Activated CD4-positive, alpha-beta T cell treated with anti-CD3 and anti-CD28 coated beads, Interleukin-2, amount 10 ng/mL, durations not matched to agents 24 days and 14 days (primary cell): ENCODE results near the gene GFM1. TPM values are rescaled to one million over a fixed set of nuclear protein-coding genes. Genes with fewer than 3 reads are reported as not detected.

Source experiments
- DNase-seq: peaks from one replicate; pipeline ENCODE4 v3.0.0; 2022
- H3K27ac Mint-ChIP-seq: one replicate; pipeline ENCODE4 v1.8.0; 2022; ENCODE audit warnings: mild to moderate bottlenecking, mixed read lengths
- H3K27me3 Mint-ChIP-seq: one replicate; pipeline ENCODE4 v1.8.0; 2022; ENCODE audit warnings: mixed read lengths
- H3K36me3 Mint-ChIP-seq: one replicate; pipeline ENCODE4 v1.8.0; 2022; ENCODE audit warnings: low read depth, mild to moderate bottlenecking, mixed read lengths
- H3K4me1 Mint-ChIP-seq: one replicate; pipeline ENCODE4 v1.8.0; 2021; ENCODE audit warnings: mixed read lengths
- H3K4me3 Mint-ChIP-seq: one replicate; pipeline ENCODE4 v1.8.0; 2022; ENCODE audit warnings: mild to moderate bottlenecking, moderate library complexity, mixed read lengths
- H3K9me3 Mint-ChIP-seq: one replicate; pipeline ENCODE4 v1.8.0; 2021; ENCODE audit warnings: mixed read lengths
- intact Hi-C: fragments of 100-400 bp; cut with micrococcal nuclease; formaldehyde crosslinking; loops from one replicate; pipeline ENCODE4 v1.15.1; 2023
- total RNA-seq: library from RNA; stranded (reverse); gene quantifications from 2 replicates; pipeline ENCODE4 v1.2.3, GENCODE V29; 2022

GFM1 gene
- total RNA-seq, result 73.4 and 75.6 TPM in 2 replicates

- peaks cover 31% of the 10 kb centered on the region for H3K36me3 Mint-ChIP-seq
- H3K9me3 Mint-ChIP-seq, result no peaks in the 10 kb centered on the region
- DNase-seq, result peak; percentile 96
- peak within 1 kb of the TSS; percentile 93 for H3K4me3 Mint-ChIP-seq
- peak within 1 kb of the TSS; percentile 92 for H3K27ac Mint-ChIP-seq
- H3K4me1 Mint-ChIP-seq, result peaks cover 24% of the 10 kb centered on the region
- intact Hi-C loops, result loop anchor here (5.0 kb wide), 5 partner anchors 72 to 532 kb away; partner anchors contain the start of genes MFSD1, MLF1 and RSRC1
- H3K27me3 Mint-ChIP-seq, result no peaks in the 10 kb centered on the region
Measured at GRCh38 chr3:158644345-158644908, at the start of gene GFM1. GFM1 (plus strand) TSS chr3:158644527; CDS start chr3:158644635, 108 bp downstream.

- Mint-ChIP-seq H3K9me3 (no peaks in the 10 kb centered on the region), H3K27ac (no peak overlapping the region), H3K27me3 (no peaks in the 10 kb centered on the region), H3K36me3 (no peaks in the 10 kb centered on the region), H3K4me3 (no peak overlapping the region), H3K4me1 (no peaks in the 10 kb centered on the region)
- intact Hi-C loops, result no loop called here
- DNase-seq, result no peak
Measured at GRCh38 chr3:158600787-158601186, 43.5 kb upstream of the GFM1 start.

GRCh38 chr3:158602227-158602626, 42.1 kb upstream of the GFM1 start:
- intact Hi-C loops, result no loop called here
- no peaks in the 10 kb centered on the region for H3K27me3 Mint-ChIP-seq
- no peaks in the 10 kb centered on the region for H3K4me1 Mint-ChIP-seq
- DNase-seq, result no peak
- no peak overlapping the region for H3K27ac Mint-ChIP-seq
- no peak overlapping the region for H3K4me3 Mint-ChIP-seq
- no peaks in the 10 kb centered on the region for H3K9me3 Mint-ChIP-seq
- H3K36me3 Mint-ChIP-seq, result no peaks in the 10 kb centered on the region

GRCh38 chr3:158617982-158618875, 26.1 kb upstream of the GFM1 start:
- intact Hi-C loops, result no loop called here
- no peaks in the 10 kb centered on the region for H3K36me3 Mint-ChIP-seq
- H3K27me3 Mint-ChIP-seq, result no peaks in the 10 kb centered on the region
- no peak overlapping the region for H3K4me3 Mint-ChIP-seq
- peaks cover 10% of the 10 kb centered on the region for H3K9me3 Mint-ChIP-seq
- no peak overlapping the region for H3K27ac Mint-ChIP-seq
- H3K4me1 Mint-ChIP-seq, result no peaks in the 10 kb centered on the region
- no peak for DNase-seq

- H3K4me3 Mint-ChIP-seq, result no peak overlapping the region
- H3K4me1 Mint-ChIP-seq, result no peaks in the 10 kb centered on the region
- H3K27me3 Mint-ChIP-seq, result peaks cover 5% of the 10 kb centered on the region
- intact Hi-C loops, result no loop called here
- H3K27ac Mint-ChIP-seq, result no peak overlapping the region
- H3K9me3 Mint-ChIP-seq, result peaks cover 6% of the 10 kb centered on the region
- no peak for DNase-seq
- H3K36me3 Mint-ChIP-seq, result no peaks in the 10 kb centered on the region
Measured at GRCh38 chr3:158625881-158626280, 18.4 kb upstream of the GFM1 start.

- intact Hi-C loops, result no loop called here
- H3K9me3 Mint-ChIP-seq, result no peaks in the 10 kb centered on the region
- DNase-seq, result no peak
- peaks cover 5% of the 10 kb centered on the region for H3K27me3 Mint-ChIP-seq
- H3K4me3 Mint-ChIP-seq, result no peak overlapping the region
- H3K36me3 Mint-ChIP-seq, result no peaks in the 10 kb centered on the region
- H3K27ac Mint-ChIP-seq, result no peak overlapping the region
- H3K4me1 Mint-ChIP-seq, result no peaks in the 10 kb centered on the region
Measured at GRCh38 chr3:158631981-158632380, 12.3 kb upstream of the GFM1 start.

- no peak for DNase-seq
- Mint-ChIP-seq H3K4me3 (no peak overlapping the region), H3K9me3 (no peaks in the 10 kb centered on the region), H3K36me3 (peaks cover 3% of the 10 kb centered on the region), H3K4me1 (peaks cover 10% of the 10 kb centered on the region), H3K27me3 (no peaks in the 10 kb centered on the region), H3K27ac (no peak overlapping the region)
- intact Hi-C loops, result loop anchor here (5.0 kb wide), 5 partner anchors 68 to 528 kb away; partner anchors contain the start of genes MFSD1, MLF1 and RSRC1
Measured at GRCh38 chr3:158640646-158641045, 3.7 kb upstream of the GFM1 start.

- intact Hi-C loops, result loop anchor here (5.0 kb wide), 5 partner anchors 70 to 530 kb away; partner anchors contain the start of genes MFSD1, MLF1 and RSRC1
- peaks cover 19% of the 10 kb centered on the region for H3K4me1 Mint-ChIP-seq
- H3K27me3 Mint-ChIP-seq, result no peaks in the 10 kb centered on the region
- no peaks in the 10 kb centered on the region for H3K9me3 Mint-ChIP-seq
- no peak overlapping the region for H3K27ac Mint-ChIP-seq
- H3K36me3 Mint-ChIP-seq, result peaks cover 14% of the 10 kb centered on the region
- H3K4me3 Mint-ChIP-seq, result no peak overlapping the region
- peak; percentile 53 for DNase-seq
Measured at GRCh38 chr3:158642005-158642404, 2.3 kb upstream of the GFM1 start.

- no peaks in the 10 kb centered on the region for H3K9me3 Mint-ChIP-seq
- H3K4me1 Mint-ChIP-seq, result peaks cover 21% of the 10 kb centered on the region
- peaks cover 20% of the 10 kb centered on the region for H3K36me3 Mint-ChIP-seq
- no peak overlapping the region for H3K27ac Mint-ChIP-seq
- peak; percentile 50 for DNase-seq
- H3K27me3 Mint-ChIP-seq, result no peaks in the 10 kb centered on the region
- intact Hi-C loops, result loop anchor here (5.0 kb wide), 5 partner anchors 70 to 530 kb away; partner anchors contain the start of genes MFSD1, MLF1 and RSRC1
- no peak overlapping the region for H3K4me3 Mint-ChIP-seq
Measured at GRCh38 chr3:158642474-158643210, 1.7 kb upstream of the GFM1 start.

- intact Hi-C loops, result loop anchor here (5.0 kb wide), 1 partner anchor 1578 kb away; the partner anchor contains the start of gene C3orf80
Measured at GRCh38 chr3:158649791-158650190, 5.5 kb downstream of the GFM1 start.

GRCh38 chr3:158651192-158651591, 6.9 kb downstream of the GFM1 start:
- H3K4me1 Mint-ChIP-seq, result peaks cover 10% of the 10 kb centered on the region
- H3K36me3 Mint-ChIP-seq, result peaks cover 53% of the 10 kb centered on the region
- no peaks in the 10 kb centered on the region for H3K9me3 Mint-ChIP-seq
- no peaks in the 10 kb centered on the region for H3K27me3 Mint-ChIP-seq
- H3K27ac Mint-ChIP-seq, result no peak overlapping the region
- H3K4me3 Mint-ChIP-seq, result no peak overlapping the region
- intact Hi-C loops, result no loop called here
- no peak for DNase-seq

More at GRCh38 chr3:158649791-158650190, 5.5 kb downstream of the GFM1 start:
- no peaks in the 10 kb centered on the region for H3K9me3 Mint-ChIP-seq
- no peak overlapping the region for H3K27ac Mint-ChIP-seq
- no peak overlapping the region for H3K4me3 Mint-ChIP-seq
- DNase-seq, result peak; percentile 35
- no peaks in the 10 kb centered on the region for H3K27me3 Mint-ChIP-seq
- H3K4me1 Mint-ChIP-seq, result peaks cover 20% of the 10 kb centered on the region
- H3K36me3 Mint-ChIP-seq, result peaks cover 54% of the 10 kb centered on the region

GRCh38 chr3:158652463-158652862, 8.1 kb downstream of the GFM1 start:
- Mint-ChIP-seq H3K9me3 (no peaks in the 10 kb centered on the region), H3K36me3 (peaks cover 49% of the 10 kb centered on the region), H3K27ac (no peak overlapping the region), H3K4me3 (no peak overlapping the region), H3K27me3 (no peaks in the 10 kb centered on the region), H3K4me1 (peaks cover 3% of the 10 kb centered on the region)
- intact Hi-C loops, result no loop called here
- peak; percentile 32 for DNase-seq

GRCh38 chr3:158658889-158659288, 14.6 kb downstream of the GFM1 start:
- H3K4me3 Mint-ChIP-seq, result no peak overlapping the region
- DNase-seq, result no peak
- H3K27me3 Mint-ChIP-seq, result no peaks in the 10 kb centered on the region
- H3K9me3 Mint-ChIP-seq, result no peaks in the 10 kb centered on the region
- intact Hi-C loops, result loop anchor here (1.0 kb wide), 1 partner anchor 132 kb away; no protein-coding TSS in a partner anchor
- H3K27ac Mint-ChIP-seq, result no peak overlapping the region
- H3K36me3 Mint-ChIP-seq, result peaks cover 46% of the 10 kb centered on the region
- H3K4me1 Mint-ChIP-seq, result peaks cover 6% of the 10 kb centered on the region
